ENCODE data around the gene USH1C. TPM values are rescaled to one million over a fixed set of nuclear protein-coding genes. Genes with fewer than 3 reads are reported as not detected.

USH1C gene
- total and polyA plus RNA-seq, 4 donors, result 0.09 to 1.3 (median 0.75) TPM

DNA sequence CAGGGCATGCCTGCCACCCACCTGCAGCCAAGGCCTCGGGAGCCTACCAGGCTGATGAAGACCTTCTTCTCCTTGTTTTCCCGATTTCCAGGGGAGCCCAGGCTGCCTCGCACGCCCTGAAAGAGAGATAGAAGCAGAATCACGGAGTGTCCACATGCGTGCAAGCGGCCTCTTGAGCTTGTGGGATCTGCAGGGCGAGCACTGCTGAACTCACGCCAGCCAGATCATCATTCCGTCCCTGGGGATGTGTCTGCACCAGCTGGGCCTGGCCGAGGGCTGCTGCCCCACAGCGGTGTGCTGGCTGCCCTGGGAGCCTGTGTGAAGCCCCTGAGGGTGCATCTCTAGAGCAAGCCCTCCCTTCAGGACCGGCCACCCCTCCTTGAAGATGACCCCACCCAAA, 17.9 kb downstream of the USH1C start (continued):
- TF ChIP-seq YY1 (IDR thresholded peaks at IDR 0.05) (no peak), NR2F2 (IDR thresholded peaks at IDR 0.05) (no peak)
- TF ChIP-seq, protein P1, sequence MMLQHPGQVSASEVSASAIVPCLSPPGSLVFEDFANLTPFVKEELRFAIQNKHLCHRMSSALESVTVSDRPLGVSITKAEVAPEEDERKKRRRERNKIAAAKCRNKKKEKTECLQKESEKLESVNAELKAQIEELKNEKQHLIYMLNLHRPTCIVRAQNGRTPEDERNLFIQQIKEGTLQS (IDR thresholded peaks at IDR 0.05), result no peak

DNA sequence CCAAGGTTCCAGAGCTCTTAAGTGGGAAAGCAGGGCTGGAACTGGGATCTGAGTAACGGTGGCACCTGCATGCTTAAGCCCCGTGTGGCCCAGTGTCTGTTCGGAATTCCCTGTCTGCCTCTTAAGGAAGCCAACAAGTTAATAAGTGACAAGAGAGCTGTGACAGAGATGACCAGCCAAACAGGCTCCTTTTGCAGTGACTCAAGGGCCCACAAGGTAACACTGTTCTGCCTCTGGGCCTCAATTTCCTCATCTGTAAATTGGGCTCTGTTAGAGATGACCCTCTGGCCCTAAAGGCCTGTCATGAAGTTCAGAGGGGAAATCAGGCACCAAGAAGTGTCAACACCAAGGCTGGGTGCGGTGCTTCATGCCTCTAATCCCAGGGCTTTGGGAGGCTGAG, 18.6 kb downstream of the USH1C start:
- H3K9me3 ChIP-seq (ENCODE audit: control insufficient read depth in 4 of 4, low read length in 3 of 4), result no peaks in the 10 kb centered on the region
- DNase-seq (ENCODE audit: low spot score), result no peak
- WGBS, result 80% methylated on average over 4 of the region's 4 CpGs
- no peak overlapping the region for H3K9ac ChIP-seq (ENCODE audit: low read depth in 1 of 2, low read length in 2 of 2)
- H3K27me3 ChIP-seq (ENCODE audit: control insufficient read depth in 4 of 4, insufficient read depth in 4 of 4, low read length in 3 of 4), result no peaks in the 10 kb centered on the region
- TF ChIP-seq FOXA1 (IDR thresholded peaks at IDR 0.05) (no peak), HNF4G (IDR thresholded peaks at IDR 0.05) (no peak), RXRA (IDR thresholded peaks at IDR 0.05) (no peak), HNF4A (conservative IDR thresholded peaks at IDR 0.05) (no peak), JUND (IDR thresholded peaks at IDR 0.05) (no peak)
- TF ChIP-seq, protein P2, sequence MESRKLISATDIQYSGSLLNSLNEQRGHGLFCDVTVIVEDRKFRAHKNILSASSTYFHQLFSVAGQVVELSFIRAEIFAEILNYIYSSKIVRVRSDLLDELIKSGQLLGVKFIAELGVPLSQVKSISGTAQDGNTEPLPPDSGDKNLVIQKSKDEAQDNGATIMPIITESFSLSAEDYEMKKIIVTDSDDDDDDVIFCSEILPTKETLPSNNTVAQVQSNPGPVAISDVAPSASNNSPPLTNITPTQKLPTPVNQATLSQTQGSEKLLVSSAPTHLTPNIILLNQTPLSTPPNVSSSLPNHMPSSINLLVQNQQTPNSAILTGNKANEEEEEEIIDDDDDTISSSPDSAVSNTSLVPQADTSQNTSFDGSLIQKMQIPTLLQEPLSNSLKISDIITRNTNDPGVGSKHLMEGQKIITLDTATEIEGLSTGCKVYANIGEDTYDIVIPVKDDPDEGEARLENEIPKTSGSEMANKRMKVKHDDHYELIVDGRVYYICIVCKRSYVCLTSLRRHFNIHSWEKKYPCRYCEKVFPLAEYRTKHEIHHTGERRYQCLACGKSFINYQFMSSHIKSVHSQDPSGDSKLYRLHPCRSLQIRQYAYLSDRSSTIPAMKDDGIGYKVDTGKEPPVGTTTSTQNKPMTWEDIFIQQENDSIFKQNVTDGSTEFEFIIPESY (IDR thresholded peaks at IDR 0.05), result no peak
- TF ChIP-seq, protein P3, sequence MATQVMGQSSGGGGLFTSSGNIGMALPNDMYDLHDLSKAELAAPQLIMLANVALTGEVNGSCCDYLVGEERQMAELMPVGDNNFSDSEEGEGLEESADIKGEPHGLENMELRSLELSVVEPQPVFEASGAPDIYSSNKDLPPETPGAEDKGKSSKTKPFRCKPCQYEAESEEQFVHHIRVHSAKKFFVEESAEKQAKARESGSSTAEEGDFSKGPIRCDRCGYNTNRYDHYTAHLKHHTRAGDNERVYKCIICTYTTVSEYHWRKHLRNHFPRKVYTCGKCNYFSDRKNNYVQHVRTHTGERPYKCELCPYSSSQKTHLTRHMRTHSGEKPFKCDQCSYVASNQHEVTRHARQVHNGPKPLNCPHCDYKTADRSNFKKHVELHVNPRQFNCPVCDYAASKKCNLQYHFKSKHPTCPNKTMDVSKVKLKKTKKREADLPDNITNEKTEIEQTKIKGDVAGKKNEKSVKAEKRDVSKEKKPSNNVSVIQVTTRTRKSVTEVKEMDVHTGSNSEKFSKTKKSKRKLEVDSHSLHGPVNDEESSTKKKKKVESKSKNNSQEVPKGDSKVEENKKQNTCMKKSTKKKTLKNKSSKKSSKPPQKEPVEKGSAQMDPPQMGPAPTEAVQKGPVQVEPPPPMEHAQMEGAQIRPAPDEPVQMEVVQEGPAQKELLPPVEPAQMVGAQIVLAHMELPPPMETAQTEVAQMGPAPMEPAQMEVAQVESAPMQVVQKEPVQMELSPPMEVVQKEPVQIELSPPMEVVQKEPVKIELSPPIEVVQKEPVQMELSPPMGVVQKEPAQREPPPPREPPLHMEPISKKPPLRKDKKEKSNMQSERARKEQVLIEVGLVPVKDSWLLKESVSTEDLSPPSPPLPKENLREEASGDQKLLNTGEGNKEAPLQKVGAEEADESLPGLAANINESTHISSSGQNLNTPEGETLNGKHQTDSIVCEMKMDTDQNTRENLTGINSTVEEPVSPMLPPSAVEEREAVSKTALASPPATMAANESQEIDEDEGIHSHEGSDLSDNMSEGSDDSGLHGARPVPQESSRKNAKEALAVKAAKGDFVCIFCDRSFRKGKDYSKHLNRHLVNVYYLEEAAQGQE (IDR thresholded peaks at IDR 0.05), result no peak
- no peak overlapping the region for H3K4me3 ChIP-seq (ENCODE audit: low read depth in 1 of 3, low read length in 3 of 3)
- H3K4me1 ChIP-seq (ENCODE audit: control insufficient read depth in 4 of 4, insufficient read depth in 4 of 4, low read length in 3 of 4), result no peaks in the 10 kb centered on the region
- H3K27ac ChIP-seq (ENCODE audit: low read depth in 1 of 2, low read length in 2 of 2), result no peak overlapping the region
- H3K36me3 ChIP-seq (ENCODE audit: control insufficient read depth in 4 of 4, insufficient read depth in 3 of 4, low read depth in 1 of 4, low read length in 3 of 4), result no peaks in the 10 kb centered on the region

DNA sequence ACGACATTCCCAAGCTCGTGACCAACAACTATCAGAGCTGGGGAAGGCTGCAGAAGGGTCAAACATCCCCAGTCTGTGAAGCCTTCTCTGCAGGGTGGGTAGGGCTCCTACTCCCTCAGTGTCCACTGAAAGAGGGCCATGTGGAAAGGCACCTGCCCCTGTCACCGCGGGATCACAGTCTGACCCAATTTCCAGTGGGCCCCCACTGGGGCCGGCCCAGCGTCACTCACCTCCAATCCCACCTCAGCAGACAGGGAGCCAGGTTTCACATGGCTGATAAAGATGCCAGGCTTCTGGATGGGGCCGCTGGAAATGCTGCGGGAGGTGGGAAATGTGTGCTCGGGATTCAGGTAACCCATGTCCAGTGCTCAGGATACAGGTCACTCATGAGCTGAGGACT, 20.0 kb downstream of the USH1C start:
- 90% methylated on average over 9 of the region's 9 CpGs for WGBS
- Histone ChIP-seq H3K4me1 (ENCODE audit: control insufficient read depth in 4 of 4, insufficient read depth in 4 of 4, low read length in 3 of 4) (no peaks in the 10 kb centered on the region), H3K9me3 (ENCODE audit: control insufficient read depth in 4 of 4, low read length in 3 of 4) (no peaks in the 10 kb centered on the region), H3K36me3 (ENCODE audit: control insufficient read depth in 4 of 4, insufficient read depth in 3 of 4, low read depth in 1 of 4, low read length in 3 of 4) (no peaks in the 10 kb centered on the region), H3K9ac (ENCODE audit: low read depth in 1 of 2, low read length in 2 of 2) (no peak overlapping the region), H3K4me3 (ENCODE audit: low read depth in 1 of 3, low read length in 3 of 3) (no peak overlapping the region), H3K27me3 (ENCODE audit: control insufficient read depth in 4 of 4, insufficient read depth in 4 of 4, low read length in 3 of 4) (no peaks in the 10 kb centered on the region), H3K27ac (ENCODE audit: low read depth in 1 of 2, low read length in 2 of 2) (no peak overlapping the region)
- no peak for TF ChIP-seq HNF4A (conservative IDR thresholded peaks at IDR 0.05)
- TF ChIP-seq FOXA2 (IDR thresholded peaks at IDR 0.05), result no peak
- TF ChIP-seq, protein P1 (IDR thresholded peaks at IDR 0.05), result no peak
- no peak for TF ChIP-seq RXRA (IDR thresholded peaks at IDR 0.05)
- TF ChIP-seq, protein P4, sequence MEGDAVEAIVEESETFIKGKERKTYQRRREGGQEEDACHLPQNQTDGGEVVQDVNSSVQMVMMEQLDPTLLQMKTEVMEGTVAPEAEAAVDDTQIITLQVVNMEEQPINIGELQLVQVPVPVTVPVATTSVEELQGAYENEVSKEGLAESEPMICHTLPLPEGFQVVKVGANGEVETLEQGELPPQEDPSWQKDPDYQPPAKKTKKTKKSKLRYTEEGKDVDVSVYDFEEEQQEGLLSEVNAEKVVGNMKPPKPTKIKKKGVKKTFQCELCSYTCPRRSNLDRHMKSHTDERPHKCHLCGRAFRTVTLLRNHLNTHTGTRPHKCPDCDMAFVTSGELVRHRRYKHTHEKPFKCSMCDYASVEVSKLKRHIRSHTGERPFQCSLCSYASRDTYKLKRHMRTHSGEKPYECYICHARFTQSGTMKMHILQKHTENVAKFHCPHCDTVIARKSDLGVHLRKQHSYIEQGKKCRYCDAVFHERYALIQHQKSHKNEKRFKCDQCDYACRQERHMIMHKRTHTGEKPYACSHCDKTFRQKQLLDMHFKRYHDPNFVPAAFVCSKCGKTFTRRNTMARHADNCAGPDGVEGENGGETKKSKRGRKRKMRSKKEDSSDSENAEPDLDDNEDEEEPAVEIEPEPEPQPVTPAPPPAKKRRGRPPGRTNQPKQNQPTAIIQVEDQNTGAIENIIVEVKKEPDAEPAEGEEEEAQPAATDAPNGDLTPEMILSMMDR (IDR thresholded peaks at IDR 0.05; ENCODE audit: low read depth, low read length, missing input control), result no peak
- TF ChIP-seq, protein P5, sequence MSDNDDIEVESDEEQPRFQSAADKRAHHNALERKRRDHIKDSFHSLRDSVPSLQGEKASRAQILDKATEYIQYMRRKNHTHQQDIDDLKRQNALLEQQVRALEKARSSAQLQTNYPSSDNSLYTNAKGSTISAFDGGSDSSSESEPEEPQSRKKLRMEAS (IDR thresholded peaks at IDR 0.05), result no peak
- TF ChIP-seq NR2F2 (IDR thresholded peaks at IDR 0.05), result no peak
- no peak for TF ChIP-seq GABPA (IDR thresholded peaks at IDR 0.05 in 1 of 2, conservative IDR thresholded peaks at IDR 0.05 in 1 of 2)
- no peak for DNase-seq (ENCODE audit: low spot score)
